Measurements from ENCODE around the gene CHKA.

Gene CHKA

GRCh38 chr11:68153742-68154141 lies 32.6 kb upstream of the CHKA start:
- no peak overlapping the region for H3K4me2 ChIP-seq (ENCODE audit: low read length)
- H3K4me1 ChIP-seq (ENCODE audit: control insufficient read depth, insufficient read depth, low read length), result no peaks in the 10 kb centered on the region
- H3K9me3 ChIP-seq (replicated peaks; ENCODE audit: low read length), result no peaks in the 10 kb centered on the region
- H3K27me3 ChIP-seq (ENCODE audit: control insufficient read depth, insufficient read depth, low read length), result no peaks in the 10 kb centered on the region
- no peak overlapping the region for H3K9ac ChIP-seq (ENCODE audit: low read depth, low read length)
- H3K4me3 ChIP-seq (ENCODE audit: low read length), result no peak overlapping the region
- peaks cover 11% of the 10 kb centered on the region for H3K36me3 ChIP-seq (ENCODE audit: insufficient read depth, low read length)

- no peak overlapping the region for H3K9ac ChIP-seq (ENCODE audit: low read depth, low read length)
- no peak overlapping the region for H3K4me3 ChIP-seq (ENCODE audit: low read length)
These were observed 28.8 kb upstream of the CHKA start for GRCh38 chr11:68150037-68150436.

GRCh38 chr11:68149417-68149816 lies 28.2 kb upstream of the CHKA start:
- Histone ChIP-seq H3K4me1 (ENCODE audit: control insufficient read depth, insufficient read depth, low read length) (no peaks in the 10 kb centered on the region), H3K4me3 (ENCODE audit: low read length) (no peak overlapping the region), H3K4me2 (ENCODE audit: low read length) (no peak overlapping the region), H3K27me3 (ENCODE audit: control insufficient read depth, insufficient read depth, low read length) (no peaks in the 10 kb centered on the region), H3K36me3 (ENCODE audit: insufficient read depth, low read length) (no peaks in the 10 kb centered on the region), H3K9ac (ENCODE audit: low read depth, low read length) (no peak overlapping the region), H3K9me3 (replicated peaks; ENCODE audit: low read length) (no peaks in the 10 kb centered on the region)

More at GRCh38 chr11:68150037-68150436, 28.8 kb upstream of the CHKA start:
- Histone ChIP-seq H3K27me3 (ENCODE audit: control insufficient read depth, insufficient read depth, low read length) (no peaks in the 10 kb centered on the region), H3K4me1 (ENCODE audit: control insufficient read depth, insufficient read depth, low read length) (no peaks in the 10 kb centered on the region), H3K36me3 (ENCODE audit: insufficient read depth, low read length) (no peaks in the 10 kb centered on the region), H3K9me3 (replicated peaks; ENCODE audit: low read length) (no peaks in the 10 kb centered on the region), H3K4me2 (ENCODE audit: low read length) (no peak overlapping the region)

GRCh38 chr11:68148879-68149278 lies 27.7 kb upstream of the CHKA start:
- no peaks in the 10 kb centered on the region for H3K27me3 ChIP-seq (ENCODE audit: control insufficient read depth, insufficient read depth, low read length)
- H3K9ac ChIP-seq (ENCODE audit: low read depth, low read length), result no peak overlapping the region
- H3K4me2 ChIP-seq (ENCODE audit: low read length), result no peak overlapping the region
- no peaks in the 10 kb centered on the region for H3K36me3 ChIP-seq (ENCODE audit: insufficient read depth, low read length)
- no peaks in the 10 kb centered on the region for H3K4me1 ChIP-seq (ENCODE audit: control insufficient read depth, insufficient read depth, low read length)
- H3K9me3 ChIP-seq (replicated peaks; ENCODE audit: low read length), result no peaks in the 10 kb centered on the region
- H3K4me3 ChIP-seq (ENCODE audit: low read length), result no peak overlapping the region

DNA sequence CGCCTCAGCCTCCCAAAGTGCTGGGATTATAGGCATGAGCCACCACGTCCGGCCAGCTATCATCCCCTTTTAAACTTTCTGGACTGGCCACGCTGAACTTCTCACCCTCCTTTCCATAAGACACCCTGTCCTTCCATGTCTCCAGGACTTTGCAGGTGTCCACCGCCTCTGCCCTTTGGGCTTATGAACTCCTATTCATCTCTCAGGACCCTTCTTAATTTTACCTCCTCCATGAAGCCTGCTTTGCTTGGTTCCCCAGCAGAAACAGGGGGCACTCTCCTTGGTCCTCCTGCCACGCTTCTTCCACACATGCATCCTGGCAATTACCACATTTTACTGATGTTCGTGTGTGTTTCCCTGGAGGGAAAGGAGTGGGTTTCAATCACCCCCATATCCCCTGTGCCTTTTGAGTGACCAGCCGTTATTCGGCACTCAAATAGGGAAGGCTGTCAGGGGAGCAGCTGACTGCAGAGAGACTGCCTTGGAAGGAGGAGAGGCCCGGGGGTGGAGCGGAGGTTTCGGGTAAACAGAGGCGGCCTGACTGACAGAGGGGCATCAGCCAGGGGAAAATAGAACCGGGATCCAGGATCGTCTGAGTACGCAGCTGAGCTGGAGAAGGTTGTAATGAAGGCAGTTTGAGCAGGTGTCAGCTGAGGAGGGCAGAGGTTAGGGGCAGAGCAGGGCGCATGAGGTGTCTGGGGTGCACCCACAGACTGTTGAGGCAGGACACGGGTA lies 27.1 kb upstream of the CHKA start:
- H3K4me1 ChIP-seq (ENCODE audit: control insufficient read depth, insufficient read depth, low read length), result no peaks in the 10 kb centered on the region
- no peaks in the 10 kb centered on the region for H3K27me3 ChIP-seq (ENCODE audit: control insufficient read depth, insufficient read depth, low read length)
- no peak overlapping the region for H3K9ac ChIP-seq (ENCODE audit: low read depth, low read length)
- H3K4me2 ChIP-seq (ENCODE audit: low read length), result no peak overlapping the region
- no peaks in the 10 kb centered on the region for H3K36me3 ChIP-seq (ENCODE audit: insufficient read depth, low read length)
- H3K4me3 ChIP-seq (ENCODE audit: low read length), result no peak overlapping the region
- H3K9me3 ChIP-seq (replicated peaks; ENCODE audit: low read length), result no peaks in the 10 kb centered on the region

- Histone ChIP-seq H3K4me3 (ENCODE audit: low read length) (no peak overlapping the region), H3K27me3 (ENCODE audit: control insufficient read depth, insufficient read depth, low read length) (no peaks in the 10 kb centered on the region), H3K4me2 (ENCODE audit: low read length) (no peak overlapping the region), H3K36me3 (ENCODE audit: insufficient read depth, low read length) (no peaks in the 10 kb centered on the region), H3K4me1 (ENCODE audit: control insufficient read depth, insufficient read depth, low read length) (no peaks in the 10 kb centered on the region), H3K9ac (ENCODE audit: low read depth, low read length) (no peak overlapping the region), H3K9me3 (replicated peaks; ENCODE audit: low read length) (no peaks in the 10 kb centered on the region)
These were observed 25.7 kb upstream of the CHKA start for GRCh38 chr11:68146704-68147474.

GRCh38 chr11:68146010-68146540 lies 24.9 kb upstream of the CHKA start:
- Histone ChIP-seq H3K4me3 (ENCODE audit: low read length) (no peak overlapping the region), H3K9me3 (replicated peaks; ENCODE audit: low read length) (no peaks in the 10 kb centered on the region), H3K27me3 (ENCODE audit: control insufficient read depth, insufficient read depth, low read length) (no peaks in the 10 kb centered on the region), H3K36me3 (ENCODE audit: insufficient read depth, low read length) (no peaks in the 10 kb centered on the region), H3K4me1 (ENCODE audit: control insufficient read depth, insufficient read depth, low read length) (no peaks in the 10 kb centered on the region), H3K4me2 (ENCODE audit: low read length) (no peak overlapping the region), H3K9ac (ENCODE audit: low read depth, low read length) (no peak overlapping the region)

DNA sequence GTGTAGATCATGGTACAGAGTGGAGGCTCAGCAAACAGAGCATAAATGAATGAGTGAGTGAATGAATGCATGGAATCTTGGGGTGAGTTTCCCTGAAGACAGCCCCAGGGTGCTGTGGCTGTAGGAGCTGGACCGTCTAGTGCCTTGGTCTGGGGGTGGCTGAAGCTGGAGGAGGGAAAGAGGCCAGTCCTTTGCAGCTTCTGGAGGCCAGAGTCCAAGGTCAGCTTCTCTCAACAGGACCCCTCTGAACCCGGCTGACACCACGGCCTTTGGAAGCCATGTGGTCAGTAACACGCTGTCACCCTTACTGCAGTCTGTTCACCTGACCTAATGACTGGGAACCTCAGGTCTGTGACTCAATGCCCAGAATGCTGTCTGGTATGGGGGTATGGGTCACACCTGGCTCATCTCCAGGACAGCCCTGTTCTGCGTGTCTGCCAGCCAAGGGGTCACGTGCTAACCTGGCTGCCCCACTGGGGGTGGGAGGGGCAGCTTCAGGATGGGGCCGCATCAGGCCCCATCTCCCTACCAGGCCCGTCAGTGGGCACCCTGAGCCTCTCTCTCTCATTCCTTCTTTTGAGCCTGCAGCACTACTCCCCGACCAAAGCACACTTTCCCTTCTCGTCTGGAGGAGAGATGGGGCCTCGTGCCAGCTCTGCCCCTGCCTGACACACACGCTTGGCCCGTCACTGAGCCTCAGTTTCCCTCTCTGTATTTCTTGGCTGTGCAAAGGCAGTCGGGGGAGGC lies 24.1 kb upstream of the CHKA start:
- no peaks in the 10 kb centered on the region for H3K36me3 ChIP-seq (ENCODE audit: insufficient read depth, low read length)
- no peak overlapping the region for H3K4me3 ChIP-seq (ENCODE audit: low read length)
- no peak overlapping the region for H3K9ac ChIP-seq (ENCODE audit: low read depth, low read length)
- H3K4me2 ChIP-seq (ENCODE audit: low read length), result no peak overlapping the region
- H3K27me3 ChIP-seq (ENCODE audit: control insufficient read depth, insufficient read depth, low read length), result no peaks in the 10 kb centered on the region
- no peaks in the 10 kb centered on the region for H3K9me3 ChIP-seq (replicated peaks; ENCODE audit: low read length)
- no peaks in the 10 kb centered on the region for H3K4me1 ChIP-seq (ENCODE audit: control insufficient read depth, insufficient read depth, low read length)

DNA sequence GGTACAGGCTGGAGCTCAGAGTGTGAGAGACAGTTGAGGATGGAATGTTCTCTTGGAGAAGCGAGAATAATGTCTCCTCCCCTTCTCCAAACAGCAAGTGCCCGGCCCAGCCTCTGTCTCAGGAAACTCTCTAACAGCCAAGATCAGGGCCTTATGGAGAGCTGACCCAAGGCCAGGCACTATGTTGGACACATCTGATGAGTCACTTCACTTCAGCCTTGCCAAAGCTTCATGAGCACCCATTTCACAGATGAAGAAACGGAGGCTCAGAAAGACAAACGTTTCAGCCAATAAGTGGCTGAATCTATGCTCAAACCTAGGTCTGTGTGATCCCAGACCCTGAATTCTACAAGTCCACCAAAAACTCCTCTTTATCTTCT lies 22.1 kb upstream of the CHKA start:
- Histone ChIP-seq H3K4me1 (ENCODE audit: control insufficient read depth, insufficient read depth, low read length) (no peaks in the 10 kb centered on the region), H3K36me3 (ENCODE audit: insufficient read depth, low read length) (no peaks in the 10 kb centered on the region), H3K4me3 (ENCODE audit: low read length) (no peak overlapping the region), H3K9me3 (replicated peaks; ENCODE audit: low read length) (no peaks in the 10 kb centered on the region), H3K9ac (ENCODE audit: low read depth, low read length) (no peak overlapping the region), H3K4me2 (ENCODE audit: low read length) (no peak overlapping the region), H3K27me3 (ENCODE audit: control insufficient read depth, insufficient read depth, low read length) (peaks cover 3% of the 10 kb centered on the region)

- Histone ChIP-seq H3K36me3 (ENCODE audit: insufficient read depth, low read length) (no peaks in the 10 kb centered on the region), H3K4me1 (ENCODE audit: control insufficient read depth, insufficient read depth, low read length) (no peaks in the 10 kb centered on the region), H3K9ac (ENCODE audit: low read depth, low read length) (no peak overlapping the region), H3K4me3 (ENCODE audit: low read length) (no peak overlapping the region), H3K27me3 (ENCODE audit: control insufficient read depth, insufficient read depth, low read length) (peaks cover 8% of the 10 kb centered on the region), H3K9me3 (replicated peaks; ENCODE audit: low read length) (no peaks in the 10 kb centered on the region), H3K4me2 (ENCODE audit: low read length) (no peak overlapping the region)
These were observed 21.5 kb upstream of the CHKA start for GRCh38 chr11:68142441-68143309.

DNA sequence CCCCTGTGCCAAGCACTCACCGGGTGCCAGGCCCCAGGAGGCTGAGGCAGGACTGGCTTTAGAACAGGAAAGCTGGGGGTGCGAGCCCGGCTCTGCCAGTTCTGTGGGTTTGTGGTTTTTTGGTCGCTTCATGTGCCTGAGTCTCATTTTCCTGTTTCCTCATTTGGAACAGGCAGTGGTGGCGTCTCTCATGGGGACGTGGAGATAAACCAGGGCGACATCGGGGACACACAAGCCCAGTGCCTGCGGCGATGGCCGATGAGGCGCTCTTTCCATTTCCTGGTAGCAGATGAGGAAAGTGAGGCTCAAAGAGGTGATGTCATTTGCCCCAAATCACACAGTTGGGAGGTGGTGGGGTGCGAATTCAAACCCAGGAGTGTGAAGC lies 20.8 kb upstream of the CHKA start:
- Histone ChIP-seq H3K4me2 (ENCODE audit: low read length) (no peak overlapping the region), H3K36me3 (ENCODE audit: insufficient read depth, low read length) (no peaks in the 10 kb centered on the region), H3K4me3 (ENCODE audit: low read length) (no peak overlapping the region), H3K27me3 (ENCODE audit: control insufficient read depth, insufficient read depth, low read length) (peaks cover 8% of the 10 kb centered on the region), H3K9ac (ENCODE audit: low read depth, low read length) (no peak overlapping the region), H3K9me3 (replicated peaks; ENCODE audit: low read length) (no peaks in the 10 kb centered on the region), H3K4me1 (ENCODE audit: control insufficient read depth, insufficient read depth, low read length) (no peaks in the 10 kb centered on the region)

All from skeletal muscle satellite cell (primary cell).